ENCODE measurements around the gene COL4A1. TPM values are rescaled to one million over a fixed set of nuclear protein-coding genes. Genes with fewer than 3 reads are reported as not detected.

COL4A1 gene
- total and polyA plus RNA-seq, 2 of the 13 experiments (the other 11 are each of a cell fraction or from before 2014, with no cell fraction given), result not detected

DNA sequence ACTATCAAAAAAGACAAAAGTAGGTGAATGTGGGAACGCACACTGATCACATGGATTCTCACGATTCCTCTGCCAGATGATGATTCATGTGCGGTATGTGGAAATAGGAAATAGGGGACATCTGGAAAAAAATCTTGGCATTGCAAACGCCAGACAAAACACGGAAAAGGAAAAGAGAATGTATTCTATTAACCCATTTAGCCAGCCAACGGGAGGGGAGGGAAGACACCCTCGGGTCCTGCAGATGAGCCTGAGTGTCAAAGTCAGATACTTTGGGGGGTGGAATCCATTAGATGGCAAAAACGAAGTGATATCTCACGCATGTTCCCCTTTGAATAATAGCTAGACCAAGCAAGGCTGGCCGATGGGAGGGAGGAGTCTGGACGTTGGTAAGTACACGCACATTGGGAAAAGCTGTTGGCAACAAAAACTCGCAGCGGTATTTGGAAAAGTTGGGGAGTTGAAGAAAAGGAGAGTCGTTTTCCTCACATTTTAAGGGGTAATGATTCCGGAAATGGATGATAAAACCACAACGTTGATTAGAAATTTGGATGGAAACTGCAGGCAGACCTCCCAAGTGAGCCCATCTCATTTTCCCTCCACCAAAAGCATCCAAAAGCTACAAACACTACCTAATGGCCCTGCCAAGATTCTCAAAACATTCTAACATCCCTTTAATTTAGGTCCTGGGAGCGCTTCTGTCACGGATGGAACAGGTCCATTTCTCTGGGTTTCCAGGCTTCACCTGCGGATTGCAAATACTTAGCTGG lies 73.6 kb downstream of the COL4A1 start (continued):
- TF ChIP-seq, protein P1, sequence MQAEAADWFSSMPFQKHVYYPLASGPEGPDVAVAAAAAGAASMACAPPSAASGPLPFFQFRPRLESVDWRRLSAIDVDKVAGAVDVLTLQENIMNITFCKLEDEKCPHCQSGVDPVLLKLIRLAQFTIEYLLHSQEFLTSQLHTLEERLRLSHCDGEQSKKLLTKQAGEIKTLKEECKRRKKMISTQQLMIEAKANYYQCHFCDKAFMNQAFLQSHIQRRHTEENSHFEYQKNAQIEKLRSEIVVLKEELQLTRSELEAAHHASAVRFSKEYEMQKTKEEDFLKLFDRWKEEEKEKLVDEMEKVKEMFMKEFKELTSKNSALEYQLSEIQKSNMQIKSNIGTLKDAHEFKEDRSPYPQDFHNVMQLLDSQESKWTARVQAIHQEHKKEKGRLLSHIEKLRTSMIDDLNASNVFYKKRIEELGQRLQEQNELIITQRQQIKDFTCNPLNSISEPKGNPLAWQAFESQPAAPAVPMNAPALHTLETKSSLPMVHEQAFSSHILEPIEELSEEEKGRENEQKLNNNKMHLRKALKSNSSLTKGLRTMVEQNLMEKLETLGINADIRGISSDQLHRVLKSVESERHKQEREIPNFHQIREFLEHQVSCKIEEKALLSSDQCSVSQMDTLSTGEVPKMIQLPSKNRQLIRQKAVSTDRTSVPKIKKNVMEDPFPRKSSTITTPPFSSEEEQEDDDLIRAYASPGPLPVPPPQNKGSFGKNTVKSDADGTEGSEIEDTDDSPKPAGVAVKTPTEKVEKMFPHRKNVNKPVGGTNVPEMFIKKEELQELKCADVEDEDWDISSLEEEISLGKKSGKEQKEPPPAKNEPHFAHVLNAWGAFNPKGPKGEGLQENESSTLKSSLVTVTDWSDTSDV (CRISPR knock-in tag; IDR thresholded peaks at IDR 0.05), result no peak
- TF ChIP-seq ZNF619 (CRISPR knock-in tag; IDR thresholded peaks at IDR 0.05) (no peak), HBP1 (CRISPR knock-in tag; IDR thresholded peaks at IDR 0.05; ENCODE audit: low read depth) (no peak), HMGXB4 (CRISPR knock-in tag; IDR thresholded peaks at IDR 0.05; ENCODE audit: borderline replicate concordance in 1 of 2, low read depth in 1 of 2) (no peak), MAF1 (CRISPR knock-in tag; IDR thresholded peaks at IDR 0.05; ENCODE audit: borderline replicate concordance) (no peak)
- TF ChIP-seq, protein P2, sequence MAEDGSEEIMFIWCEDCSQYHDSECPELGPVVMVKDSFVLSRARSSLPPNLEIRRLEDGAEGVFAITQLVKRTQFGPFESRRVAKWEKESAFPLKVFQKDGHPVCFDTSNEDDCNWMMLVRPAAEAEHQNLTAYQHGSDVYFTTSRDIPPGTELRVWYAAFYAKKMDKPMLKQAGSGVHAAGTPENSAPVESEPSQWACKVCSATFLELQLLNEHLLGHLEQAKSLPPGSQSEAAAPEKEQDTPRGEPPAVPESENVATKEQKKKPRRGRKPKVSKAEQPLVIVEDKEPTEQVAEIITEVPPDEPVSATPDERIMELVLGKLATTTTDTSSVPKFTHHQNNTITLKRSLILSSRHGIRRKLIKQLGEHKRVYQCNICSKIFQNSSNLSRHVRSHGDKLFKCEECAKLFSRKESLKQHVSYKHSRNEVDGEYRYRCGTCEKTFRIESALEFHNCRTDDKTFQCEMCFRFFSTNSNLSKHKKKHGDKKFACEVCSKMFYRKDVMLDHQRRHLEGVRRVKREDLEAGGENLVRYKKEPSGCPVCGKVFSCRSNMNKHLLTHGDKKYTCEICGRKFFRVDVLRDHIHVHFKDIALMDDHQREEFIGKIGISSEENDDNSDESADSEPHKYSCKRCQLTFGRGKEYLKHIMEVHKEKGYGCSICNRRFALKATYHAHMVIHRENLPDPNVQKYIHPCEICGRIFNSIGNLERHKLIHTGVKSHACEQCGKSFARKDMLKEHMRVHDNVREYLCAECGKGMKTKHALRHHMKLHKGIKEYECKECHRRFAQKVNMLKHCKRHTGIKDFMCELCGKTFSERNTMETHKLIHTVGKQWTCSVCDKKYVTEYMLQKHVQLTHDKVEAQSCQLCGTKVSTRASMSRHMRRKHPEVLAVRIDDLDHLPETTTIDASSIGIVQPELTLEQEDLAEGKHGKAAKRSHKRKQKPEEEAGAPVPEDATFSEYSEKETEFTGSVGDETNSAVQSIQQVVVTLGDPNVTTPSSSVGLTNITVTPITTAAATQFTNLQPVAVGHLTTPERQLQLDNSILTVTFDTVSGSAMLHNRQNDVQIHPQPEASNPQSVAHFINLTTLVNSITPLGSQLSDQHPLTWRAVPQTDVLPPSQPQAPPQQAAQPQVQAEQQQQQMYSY (CRISPR knock-in tag; IDR thresholded peaks at IDR 0.05), result no peak
